AG08395 (cell line): Measurements from ENCODE around the gene TRPV6.

Experiments
- DNase-seq: peaks from one replicate; pipeline ENCODE4 v3.0.0; 2012; ENCODE audit warnings: mixed read lengths, low spot score

The TRPV6 gene

GRCh38 chr7:142883145-142883544 is 2.4 kb downstream of the TRPV6 start:
- no peak for DNase-seq

DNA sequence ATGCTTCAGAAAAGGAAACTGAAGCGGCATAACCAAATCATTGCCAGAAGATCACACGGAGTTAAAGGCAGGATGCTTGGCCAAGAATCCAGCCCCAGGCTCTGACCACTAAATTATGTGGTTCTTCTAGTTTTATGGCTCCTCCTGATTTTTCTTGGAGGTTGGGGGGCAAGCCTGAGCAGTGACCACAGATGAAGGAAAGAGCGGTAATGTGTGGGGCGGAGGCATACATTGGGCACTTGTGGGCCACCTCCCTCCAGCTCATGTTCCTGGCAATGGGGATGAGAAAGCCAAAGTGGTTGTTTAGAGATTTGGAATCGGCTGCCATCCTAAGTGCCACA is 3.2 kb downstream of the TRPV6 start:
- no peak for DNase-seq

DNA sequence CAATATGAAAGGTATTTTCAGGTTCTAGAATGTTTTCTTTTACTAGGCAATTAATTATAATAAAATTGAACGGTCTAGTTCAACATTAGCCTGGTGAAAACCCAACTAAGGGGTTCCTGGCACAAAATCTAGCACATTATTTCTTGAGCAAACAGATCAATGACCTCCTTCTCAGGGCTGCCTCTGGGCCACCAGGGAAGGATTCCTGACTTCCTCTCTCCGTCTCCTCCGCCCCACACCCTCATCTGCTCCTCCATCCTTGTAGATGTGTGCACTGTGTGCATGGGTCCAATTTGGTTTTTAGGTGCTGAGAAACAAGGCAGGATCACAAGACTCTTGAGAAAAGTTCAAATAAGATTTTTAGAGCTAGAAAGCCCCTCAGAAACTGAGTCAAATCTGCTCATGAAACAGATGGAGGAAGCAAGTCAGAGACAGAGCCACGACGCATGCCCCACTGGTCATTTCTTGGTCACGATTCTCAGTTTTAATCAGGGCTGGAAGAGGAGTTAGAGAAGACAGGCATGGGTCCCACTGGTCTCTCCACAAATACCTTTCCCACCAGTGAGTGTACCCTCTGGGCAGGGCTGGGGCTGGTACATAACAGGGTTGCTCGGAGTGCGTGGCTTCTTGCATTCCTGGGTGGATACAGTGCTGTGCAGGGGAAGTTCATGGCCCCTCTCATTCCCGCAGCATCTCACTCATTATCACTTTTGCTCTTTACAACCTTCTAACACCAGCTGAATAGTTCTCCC is 3.8 kb downstream of the TRPV6 start:
- no peak for DNase-seq

DNA sequence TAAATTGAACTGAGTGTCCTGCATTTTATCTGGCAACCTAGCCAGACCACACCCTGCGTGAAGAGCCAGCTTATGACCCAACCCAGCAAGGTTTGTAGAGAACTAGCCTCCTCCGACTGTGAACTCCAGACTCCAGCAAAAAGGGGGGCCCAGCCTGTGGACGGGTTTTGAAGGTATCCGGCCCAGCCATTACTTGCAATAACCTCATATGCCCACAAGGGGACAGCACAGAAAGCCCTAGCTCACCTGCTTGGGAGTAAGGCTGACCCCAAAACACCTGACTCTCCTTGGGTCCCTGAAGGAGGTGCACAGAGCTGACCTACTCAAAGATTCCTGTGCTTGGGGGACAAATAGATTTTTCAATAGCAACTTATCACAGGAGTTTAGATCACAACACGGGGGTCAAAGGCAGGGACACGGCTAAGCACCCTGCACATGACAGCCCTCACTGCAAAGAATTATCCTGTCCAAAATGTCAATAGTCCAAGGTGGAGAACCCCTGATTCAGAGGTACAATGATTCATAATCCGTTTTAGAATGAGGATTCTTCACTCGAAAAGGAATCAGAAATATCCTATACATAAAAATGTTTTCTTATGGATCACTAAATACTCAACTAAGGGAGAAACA is 4.6 kb downstream of the TRPV6 start:
- peak; percentile 48 for DNase-seq

GRCh38 chr7:142879060-142879459 is 6.5 kb downstream of the TRPV6 start:
- DNase-seq: no peak

DNA sequence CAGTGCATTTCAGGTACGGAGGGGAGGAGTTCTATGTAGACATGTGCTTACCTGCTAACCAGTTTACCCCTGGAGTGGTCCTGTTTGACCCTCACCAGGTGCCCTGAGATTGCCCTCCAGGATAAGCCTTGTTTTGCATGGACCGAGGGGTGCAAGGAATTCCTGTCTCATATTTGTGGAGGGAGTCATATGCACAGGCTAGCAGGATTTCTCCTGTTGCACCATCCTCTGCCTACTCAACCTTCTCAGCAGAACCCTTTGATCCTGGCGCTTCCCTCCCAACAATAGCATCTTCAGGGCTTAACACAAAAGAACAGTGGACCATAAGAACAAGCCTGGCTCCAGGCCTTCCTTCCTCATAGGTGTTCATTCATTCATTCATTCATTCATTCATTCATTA is 7.2 kb downstream of the TRPV6 start:
- DNase-seq: no peak

DNA sequence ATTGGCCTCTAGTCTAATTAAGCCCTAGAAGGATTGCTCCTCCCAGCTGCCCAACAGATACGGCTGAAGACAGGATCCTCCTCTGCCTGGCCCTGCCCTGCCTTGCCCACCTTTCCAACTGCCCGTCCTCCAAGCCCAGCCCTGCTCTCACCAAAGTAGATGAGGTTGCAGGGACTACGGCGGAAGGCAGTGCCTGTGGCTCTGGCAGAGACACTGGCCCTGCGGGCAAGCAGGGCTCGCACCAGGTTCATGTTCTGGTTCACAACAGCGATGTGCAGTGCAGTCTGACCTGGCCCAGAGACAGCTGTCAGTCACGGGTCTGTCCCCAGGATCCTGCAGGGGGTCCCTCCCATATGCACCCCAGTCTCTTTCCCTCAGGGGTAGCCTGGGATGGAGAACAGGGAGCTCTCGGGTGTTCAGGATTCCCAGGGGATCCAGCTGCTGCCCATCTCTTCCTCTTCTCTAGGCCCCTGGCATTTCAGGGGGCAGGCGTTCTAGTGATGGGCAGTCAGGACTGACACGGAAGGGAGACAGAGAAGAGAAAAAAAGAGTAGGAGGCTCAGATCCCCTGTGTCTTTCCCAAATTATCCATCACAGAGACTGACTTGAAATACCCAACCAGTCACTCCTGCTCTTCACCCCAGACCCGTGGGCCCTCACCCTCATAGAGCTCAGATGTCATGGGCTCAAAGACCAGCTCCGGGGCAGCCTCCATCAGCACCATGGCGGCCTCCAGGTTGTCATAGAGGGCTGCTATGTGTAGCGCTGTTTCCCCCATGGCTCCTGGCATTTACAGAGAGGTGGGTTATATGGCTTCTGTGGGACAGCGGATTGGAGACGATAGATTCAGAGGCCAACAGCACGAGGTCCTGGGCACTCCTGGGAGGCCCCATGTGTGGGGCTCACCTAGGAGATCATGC is 8.3 kb downstream of the TRPV6 start:
- DNase-seq: no peak

DNA sequence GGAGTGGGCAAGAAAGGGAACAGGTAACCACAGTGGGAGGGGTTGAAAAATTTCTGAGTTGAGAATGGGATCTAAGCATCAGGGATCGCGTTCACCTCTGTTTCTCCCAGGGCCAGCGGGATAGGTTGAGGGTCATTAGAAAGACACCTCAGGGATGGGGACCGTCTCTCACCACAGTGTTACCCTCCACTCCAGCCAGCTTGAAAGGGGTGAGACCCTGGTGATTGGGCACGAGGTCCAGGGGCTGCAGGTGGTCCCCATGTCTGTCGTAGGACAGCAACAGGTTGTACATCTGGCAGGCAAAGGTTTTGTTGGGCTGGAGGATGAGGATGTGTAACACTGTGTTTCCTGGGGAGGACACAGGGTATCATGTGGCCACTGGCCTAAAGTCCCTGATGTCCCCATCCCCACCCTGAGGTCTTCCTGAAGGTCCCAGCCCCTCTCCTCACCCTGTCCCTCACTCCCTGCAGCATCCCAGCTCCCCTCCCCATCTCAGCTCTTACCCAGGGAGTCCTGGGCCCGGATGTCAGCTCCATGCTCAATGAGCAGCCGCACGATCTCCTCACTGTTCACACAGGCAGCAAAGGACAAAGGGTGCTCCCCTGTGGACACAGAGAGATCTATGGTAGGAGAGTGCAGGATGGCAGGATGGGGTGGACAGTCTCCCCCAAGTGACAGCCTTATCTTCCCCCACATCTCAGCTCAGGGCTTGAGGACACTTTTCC is 9.1 kb downstream of the TRPV6 start:
- DNase-seq: no peak

DNA sequence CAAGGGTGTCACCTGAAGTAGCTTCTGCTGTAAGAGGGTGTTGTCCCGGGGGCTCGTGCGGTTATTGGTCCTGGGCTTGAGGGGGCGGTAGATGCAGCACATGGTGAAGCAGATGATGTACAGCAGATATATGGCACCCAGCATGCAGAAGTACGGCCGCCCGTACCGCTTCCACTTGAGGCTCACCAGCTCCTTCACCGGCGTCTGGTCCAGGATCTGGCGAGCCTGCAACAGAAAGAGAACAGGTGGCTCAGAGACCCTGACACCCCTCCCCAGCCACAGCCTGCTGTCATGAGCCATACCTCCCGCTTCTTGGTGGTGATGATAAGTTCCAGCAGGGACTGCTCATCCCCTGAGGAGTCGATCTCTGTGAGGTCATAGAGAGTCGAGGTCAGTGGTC is 10.1 kb downstream of the TRPV6 start:
- no peak for DNase-seq

DNA sequence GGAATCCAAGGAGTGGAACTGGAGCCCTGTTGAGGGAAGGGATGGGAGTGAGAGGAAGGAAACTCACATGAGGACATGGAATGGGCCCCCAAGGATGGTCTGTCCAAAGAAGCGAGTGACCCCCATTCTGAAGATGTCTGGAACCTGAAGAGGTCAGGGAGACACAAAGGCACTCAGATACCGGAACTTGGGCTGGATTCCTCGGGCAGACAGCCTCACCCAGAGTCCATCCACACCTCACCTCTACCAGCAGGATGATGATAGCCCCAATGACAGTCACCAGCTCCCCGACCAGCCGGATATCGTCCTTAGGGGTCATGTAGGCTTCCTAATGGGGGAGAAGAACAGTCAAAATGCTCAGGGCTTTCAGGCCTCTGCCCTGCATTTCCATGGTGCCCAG is 10.7 kb downstream of the TRPV6 start:
- DNase-seq: no peak

- DNase-seq: no peak
These were observed 11.1 kb downstream of the TRPV6 start for GRCh38 chr7:142874409-142874808.

DNA sequence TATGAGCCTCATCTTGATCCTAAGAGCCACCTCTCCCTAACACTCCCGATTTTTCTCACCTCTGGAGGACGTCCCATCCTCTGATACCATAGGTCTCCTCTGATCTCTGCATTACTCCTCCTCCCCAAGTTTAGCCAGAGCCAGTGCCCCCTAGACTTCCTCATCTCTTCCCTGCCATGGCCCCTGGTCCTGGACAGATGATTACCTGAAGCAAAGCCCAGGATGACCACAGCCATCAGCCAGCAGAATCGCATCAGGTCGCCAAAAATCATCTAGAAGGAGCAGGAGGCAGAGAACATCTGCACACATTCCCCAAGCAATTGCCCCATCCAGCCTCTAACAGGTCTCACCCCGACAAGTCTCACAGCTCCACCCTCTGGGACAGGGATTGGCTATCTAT is 11.7 kb downstream of the TRPV6 start:
- DNase-seq: no peak

- DNase-seq: no peak
These were observed 12.2 kb downstream of the TRPV6 start for GRCh38 chr7:142873281-142873784.

- DNase-seq: no peak
These were observed 13.4 kb downstream of the TRPV6 start for GRCh38 chr7:142872106-142872675.

GRCh38 chr7:142871260-142872105 is 14.1 kb downstream of the TRPV6 start:
- DNase-seq: no peak

- no peak for DNase-seq
These were observed 14.8 kb downstream of the TRPV6 start for GRCh38 chr7:142870566-142871259.

- no peak for DNase-seq
These were observed 15.4 kb downstream of the TRPV6 start for GRCh38 chr7:142870147-142870559.

- no peak for DNase-seq
These were observed 16.1 kb downstream of the TRPV6 start for GRCh38 chr7:142869434-142869833.

DNA sequence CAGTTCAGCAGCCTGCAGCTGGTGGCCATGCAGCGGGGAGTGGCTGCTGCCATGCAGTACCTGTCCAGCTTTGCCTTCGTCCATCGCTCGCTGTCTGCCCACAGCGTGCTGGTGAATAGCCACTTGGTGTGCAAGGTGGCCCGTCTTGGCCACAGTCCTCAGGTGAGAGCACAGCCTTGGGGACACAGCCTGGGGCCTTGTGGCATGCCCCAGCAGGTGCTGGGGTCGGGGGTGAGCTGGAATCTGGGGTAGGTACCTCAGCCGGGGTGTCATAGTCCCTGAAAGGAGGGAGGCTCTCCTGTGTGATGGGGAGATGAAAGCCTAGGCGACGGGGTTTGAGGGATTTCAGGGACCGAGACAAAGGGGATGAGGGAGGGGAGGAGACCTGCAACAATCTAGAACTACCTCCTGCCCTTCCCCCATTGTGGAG is 16.5 kb downstream of the TRPV6 start:
- DNase-seq: no peak
